GM18526 (cell line): Measurements from ENCODE around the gene FUT7.

ENCODE experiments used
- POLR2A ChIP-seq: IDR thresholded peaks from 3 replicates; pipeline ENCODE4 v1.6.1; 2011; ENCODE audit not compliant: insufficient read length; ENCODE audit errors: extremely low read depth

Gene FUT7

GRCh38 chr9:136995772-136996311, 36.0 kb downstream of the FUT7 start:
- TF ChIP-seq POLR2A, result no peak

- no peak for TF ChIP-seq POLR2A
These were observed 36.5 kb downstream of the FUT7 start for GRCh38 chr9:136995362-136995761.

GRCh38 chr9:136994888-136995230, 37.0 kb downstream of the FUT7 start:
- TF ChIP-seq POLR2A, result no peak

- no peak for TF ChIP-seq POLR2A
These were observed 37.6 kb downstream of the FUT7 start for GRCh38 chr9:136994180-136994887.

GRCh38 chr9:136992819-136993369, 39.0 kb downstream of the FUT7 start:
- no peak for TF ChIP-seq POLR2A

- TF ChIP-seq POLR2A, result peak; percentile 56
These were observed 39.7 kb downstream of the FUT7 start, which contains the start of gene PAXX for GRCh38 chr9:136991993-136992818. Gene PAXX (plus strand): TSS chr9:136992422. CDS start chr9:136992444, 22 bp downstream.

GRCh38 chr9:136990242-136990911, 41.5 kb downstream of the FUT7 start:
- no peak for TF ChIP-seq POLR2A

- no peak for TF ChIP-seq POLR2A
These were observed 43.0 kb downstream of the FUT7 start for GRCh38 chr9:136988872-136989271.

GRCh38 chr9:136985853-136986252, 46.0 kb downstream of the FUT7 start:
- no peak for TF ChIP-seq POLR2A

GRCh38 chr9:136985027-136985602, 46.8 kb downstream of the FUT7 start:
- TF ChIP-seq POLR2A, result no peak

GRCh38 chr9:136984464-136985026, 47.3 kb downstream of the FUT7 start:
- no peak for TF ChIP-seq POLR2A

GRCh38 chr9:136983656-136984314, 48.1 kb downstream of the FUT7 start:
- no peak for TF ChIP-seq POLR2A

GRCh38 chr9:136983167-136983566, 48.7 kb downstream of the FUT7 start:
- TF ChIP-seq POLR2A, result no peak
